HCT116 (cell line): ENCODE measurements around the gene GMDS. TPM values are rescaled to one million over a fixed set of nuclear protein-coding genes. Genes with fewer than 3 reads are reported as not detected.

Source experiments
- ATAC-seq: fragments of 200-7000 bp; cut with Tn5 transposase; 2 replicates; pipeline ENCODE4 v1.9.1; 2020; ENCODE audit warnings: mild to moderate bottlenecking, moderate library complexity
- BruUV-seq: library from RNA; stranded (reverse); fragments of 400-500 nt; replicated peaks from 2 replicates; lab custom pipeline; 2021; lab: Mats Ljungman, UMichigan
- CTCF ChIA-PET: fragments of 300-600 bp; sonication (Branson Sonifier 250); formaldehyde crosslinking; loops from one replicate; lab custom pipeline; 2021; ENCODE audit warnings: antibody characterized with exemption; lab: Charles Lee
- POLR2A ChIA-PET: fragments of 300-600, 350-600 bp; sonication (Branson Sonifier 250); formaldehyde crosslinking; loops from one replicate; lab custom pipeline; 2021; ENCODE audit warnings: antibody characterized with exemption; lab: Charles Lee
- RAD21 ChIA-PET, 2 experiments: fragments of 300-600 bp; sonication (Branson Sonifier 250); formaldehyde crosslinking; loops; one replicate each; lab custom pipeline; 2023; ENCODE audit warnings: low total read pairs in 2 of 2; ENCODE audit not compliant: uncharacterized antibody in 2 of 2, unreplicated experiment in 2 of 2, low non-redundant PET in 1 of 2; lab: Charles Lee
- DNase-seq: peaks from one replicate; pipeline ENCODE4 v3.0.0-alpha.2; 2010; ENCODE audit warnings: low read depth, low spot score
- H2AFZ ChIP-seq: fragments of 200-600 bp; shearing (Covaris generic), sonication (generic); 2 replicates; pipeline ENCODE4 v1.6.1; 2017; ENCODE audit warnings: low read depth, mixed run types, mixed read lengths, antibody characterized with exemption, low read length; ENCODE audit not compliant: poor library complexity, severe bottlenecking
- H3K27ac ChIP-seq: 2 replicates; pipeline ENCODE4 v1.5.1; 2012; ENCODE audit warnings: low read depth, low read length
- H3K27me3 ChIP-seq: fragments of 200-600 bp; sonication (generic); 2 replicates; pipeline ENCODE4 v1.6.1; 2016; ENCODE audit warnings: mixed run types, low read length, mixed read lengths; ENCODE audit not compliant: insufficient read depth
- H3K36me3 ChIP-seq, 2 experiments: fragments of 200-500 bp in 1 of 2; fragments of 200-600 bp in 1 of 2; sonication (Bioruptor generic) in 1 of 2; sonication (generic) in 1 of 2; 2 replicates each; pipeline versions ENCODE4 v1.5.1 to v1.6.1; 2014 to 2016; ENCODE audit warnings: low read length in 2 of 2, inconsistent platforms in 1 of 2, mixed read lengths in 1 of 2, mixed run types in 1 of 2; ENCODE audit not compliant: insufficient read depth in 2 of 2, control insufficient read depth in 1 of 2
- H3K4me1 ChIP-seq, 2 experiments: fragments of 200-600 bp in 1 of 2; sonication (generic) in 1 of 2; 2 replicates each; pipeline versions ENCODE4 v1.5.1 to v1.6.1; 2012 to 2017; ENCODE audit warnings: low read length in 2 of 2, inconsistent platforms in 1 of 2, mild to moderate bottlenecking in 1 of 2, mixed read lengths in 1 of 2, mixed run types in 1 of 2, moderate library complexity in 1 of 2; ENCODE audit not compliant: insufficient read depth in 2 of 2, control insufficient read depth in 1 of 2
- H3K4me2 ChIP-seq: fragments of 200-600 bp; sonication (generic); 2 replicates; pipeline ENCODE4 v1.6.1; 2017; ENCODE audit warnings: mixed run types, low read length, mixed read lengths
- H3K4me3 ChIP-seq, 2 experiments: fragments of 200-600 bp in 1 of 2; sonication (generic) in 1 of 2; replicated peaks in 1 of 2; 2 replicates each; pipeline ENCODE4 v1.5.1; 2011 to 2016; ENCODE audit warnings: low read length in 2 of 2, control low read depth in 1 of 2, low read depth in 1 of 2, mild to moderate bottlenecking in 1 of 2, mixed read lengths in 1 of 2, mixed run types in 1 of 2
- H3K79me2 ChIP-seq: fragments of 200-600 bp; sonication (generic); 2 replicates; pipeline ENCODE4 v1.6.1; 2017; ENCODE audit warnings: mild to moderate bottlenecking, mixed run types, low read length, moderate library complexity, mixed read lengths; ENCODE audit not compliant: insufficient read depth
- H3K9ac ChIP-seq: fragments of 200-600 bp; sonication (generic); 2 replicates; pipeline ENCODE4 v1.6.1; 2016; ENCODE audit warnings: low read length, mixed read lengths
- H3K9me2 ChIP-seq: fragments of 200-600 bp; sonication (generic), shearing (Covaris generic); 2 replicates; pipeline ENCODE4 v1.6.1; 2017; ENCODE audit warnings: mixed run types, mild to moderate bottlenecking, moderate library complexity; ENCODE audit not compliant: insufficient read depth
- H3K9me3 ChIP-seq, 2 experiments: fragments of 200-500 bp in 1 of 2; fragments of 200-600 bp in 1 of 2; sonication (Bioruptor generic) in 1 of 2; sonication (generic) in 1 of 2; 2 replicates each; pipeline ENCODE4 v1.6.1; 2014 to 2017; ENCODE audit warnings: low read length in 2 of 2, mixed read lengths in 2 of 2, inconsistent platforms in 1 of 2, low read depth in 1 of 2, mild to moderate bottlenecking in 1 of 2, mixed run types in 1 of 2, moderate library complexity in 1 of 2; ENCODE audit not compliant: control insufficient read depth in 1 of 2, insufficient read depth in 1 of 2
- H4K20me1 ChIP-seq: fragments of 200-600 bp; sonication (generic), shearing (Covaris generic); 2 replicates; pipeline ENCODE4 v1.6.1; 2017; ENCODE audit warnings: mixed run types, mild to moderate bottlenecking, moderate library complexity; ENCODE audit not compliant: insufficient read depth
- CBX3 ChIP-seq: IDR thresholded peaks from 2 replicates; pipeline ENCODE4 v1.6.1; 2012; ENCODE audit warnings: low read depth
- CEBPB ChIP-seq: IDR thresholded peaks from 2 replicates; pipeline ENCODE4 v1.6.1; 2012; ENCODE audit warnings: low read depth
- EGR1 ChIP-seq: IDR thresholded peaks from 2 replicates; pipeline ENCODE4 v1.6.1; 2012; ENCODE audit warnings: low read depth
- ELF1 ChIP-seq: IDR thresholded peaks from 2 replicates; pipeline ENCODE4 v1.6.1; 2012; ENCODE audit warnings: low read depth, borderline replicate concordance
- FOSL1 ChIP-seq: IDR thresholded peaks from 2 replicates; pipeline ENCODE4 v1.6.1; 2012; ENCODE audit warnings: low read depth
- JUND ChIP-seq: IDR thresholded peaks from 2 replicates; pipeline ENCODE4 v1.6.1; 2012
- POLR2A ChIP-seq: IDR thresholded peaks from 2 replicates; pipeline ENCODE4 v1.7.0; 2011; ENCODE audit warnings: borderline replicate concordance; ENCODE audit not compliant: insufficient read depth, insufficient read length; ENCODE audit errors: extremely low read depth
- POLR2AphosphoS5 ChIP-seq: IDR thresholded peaks from 2 replicates; pipeline ENCODE4 v1.6.1; 2011; ENCODE audit warnings: mild to moderate bottlenecking, low read depth, low read length, moderate library complexity
- RAD21 ChIP-seq: IDR thresholded peaks from 2 replicates; pipeline ENCODE4 v1.6.1; 2012; ENCODE audit warnings: low read depth, mild to moderate bottlenecking
- SIN3A ChIP-seq: IDR thresholded peaks from 2 replicates; pipeline ENCODE4 v1.6.1; 2012; ENCODE audit warnings: low read depth
- TCF7L2 ChIP-seq: IDR thresholded peaks from 2 replicates; pipeline ENCODE4 v1.7.0; 2011; ENCODE audit warnings: borderline replicate concordance, inconsistent platforms; ENCODE audit not compliant: insufficient read depth, insufficient read length; ENCODE audit errors: extremely low read depth
- YY1 ChIP-seq: IDR thresholded peaks from 2 replicates; pipeline ENCODE4 v1.6.1; 2011; ENCODE audit warnings: low read length, low read depth, moderate library complexity, mild to moderate bottlenecking; ENCODE audit not compliant: insufficient replicate concordance; ENCODE audit errors: extremely low read depth
- ZNF274 ChIP-seq: fragments of 200-500 bp; sonication (Bioruptor generic); IDR thresholded peaks from 2 replicates; pipeline ENCODE4 v1.6.1; 2014; ENCODE audit warnings: mild to moderate bottlenecking, low read depth, low read length, inconsistent platforms
- intact Hi-C: fragments of 100-400 bp; cut with micrococcal nuclease; formaldehyde crosslinking; loops from 2 replicates; pipeline ENCODE4 v1.10.0; 2022
- total RNA-seq: library from RNA; stranded (reverse); gene quantifications from one replicate; pipeline ENCODE4 v1.2.1, GENCODE V29; 2021; ENCODE audit not compliant: unreplicated experiment
- TF ChIP-seq, protein P1 (sequence below): IDR thresholded peaks from 2 replicates; pipeline ENCODE4 v1.6.1; 2012
- TF ChIP-seq, protein P2 (sequence below): IDR thresholded peaks from 2 replicates; pipeline ENCODE4 v1.6.1; 2012; ENCODE audit warnings: low read depth

Gene GMDS
- total RNA-seq, 1 experiment from 2014 or later = 34.4 TPM

DNA sequence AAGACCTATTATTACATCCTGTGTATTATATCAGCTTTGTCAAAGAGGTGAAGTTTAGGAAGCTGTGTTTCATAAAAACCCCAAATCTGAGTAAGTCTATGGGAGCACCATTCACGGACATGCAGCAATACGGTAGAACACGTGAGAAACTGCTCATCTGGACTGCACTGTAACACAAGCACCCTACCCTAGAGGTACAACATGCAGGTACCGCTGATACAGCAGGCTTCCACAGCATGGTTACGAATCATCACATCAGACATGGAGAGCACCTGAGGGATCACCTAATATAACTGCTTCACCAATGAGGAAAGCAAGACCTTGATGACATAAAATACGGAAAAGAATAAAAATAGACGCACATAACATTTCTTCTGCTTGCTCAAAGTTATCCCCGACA lies 96.7 kb downstream of the GMDS start (continued):
- TF ChIP-seq RAD21 (no peak), POLR2A (no peak), EGR1 (no peak), CBX3 (no peak), YY1 (no peak), TCF7L2 (no peak)
- TF ChIP-seq, protein P1, sequence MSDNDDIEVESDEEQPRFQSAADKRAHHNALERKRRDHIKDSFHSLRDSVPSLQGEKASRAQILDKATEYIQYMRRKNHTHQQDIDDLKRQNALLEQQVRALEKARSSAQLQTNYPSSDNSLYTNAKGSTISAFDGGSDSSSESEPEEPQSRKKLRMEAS = no peak

DNA sequence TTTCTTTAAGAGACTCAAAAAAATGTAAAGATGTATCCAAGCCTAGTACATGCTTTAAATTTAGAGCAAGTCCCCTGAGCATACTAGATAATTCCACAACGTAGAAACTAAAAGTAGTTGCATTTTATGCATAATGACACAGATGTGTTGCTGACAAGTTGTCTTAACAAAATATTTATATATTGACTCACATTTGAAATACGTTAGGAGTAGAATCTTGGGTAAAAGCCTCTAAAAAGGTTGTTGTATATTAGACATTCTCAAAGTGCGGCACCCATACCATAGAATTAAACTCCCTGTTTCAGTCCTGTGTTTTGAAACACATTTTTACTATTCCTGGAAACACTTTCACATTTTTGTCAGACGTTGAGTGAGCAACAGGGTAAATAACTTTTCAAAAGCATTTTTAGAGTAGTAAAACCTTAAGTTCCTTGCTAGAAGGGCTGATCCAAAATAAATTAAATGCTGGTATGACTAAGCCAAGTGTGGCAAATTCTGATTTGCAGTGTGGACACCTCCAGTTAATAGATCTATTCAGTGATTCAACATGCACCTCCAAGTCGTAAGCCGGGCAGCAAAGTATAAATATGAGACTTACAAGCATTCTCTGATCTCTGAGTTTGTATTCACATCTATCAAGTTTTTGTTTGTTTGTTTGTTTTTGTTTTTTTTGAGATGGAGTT lies 97.5 kb downstream of the GMDS start:
- POLR2A ChIA-PET = no interaction called here

More for the DNA sequence above, 97.5 kb downstream of the GMDS start:
- Histone ChIP-seq H3K36me3 (no peaks in the 10 kb centered on the region), H3K27ac (no peak overlapping the region), H3K4me2 (no peak overlapping the region), H3K27me3 (no peaks in the 10 kb centered on the region), H2AFZ (no peak overlapping the region), H4K20me1 (no peaks in the 10 kb centered on the region), H3K79me2 (no peaks in the 10 kb centered on the region), H3K9me2 (no peaks in the 10 kb centered on the region), H3K4me3 (no peak overlapping the region), H3K9ac (no peak overlapping the region), H3K4me1 (peaks cover 4% of the 10 kb centered on the region in 2 experiments; a peak in 2 of 4 replicates), H3K9me3 (no peaks in the 10 kb centered on the region)
- ATAC-seq = no peak
- intact Hi-C loops = no loop called here
- no peak for DNase-seq
- CTCF ChIA-PET = no interaction called here
- TF ChIP-seq POLR2AphosphoS5 (no peak), SIN3A (no peak), ZNF274 (no peak), CBX3 (no peak), FOSL1 (no peak), JUND (no peak), CEBPB (no peak), TCF7L2 (no peak), ELF1 (no peak), EGR1 (no peak)
- TF ChIP-seq, protein P2, sequence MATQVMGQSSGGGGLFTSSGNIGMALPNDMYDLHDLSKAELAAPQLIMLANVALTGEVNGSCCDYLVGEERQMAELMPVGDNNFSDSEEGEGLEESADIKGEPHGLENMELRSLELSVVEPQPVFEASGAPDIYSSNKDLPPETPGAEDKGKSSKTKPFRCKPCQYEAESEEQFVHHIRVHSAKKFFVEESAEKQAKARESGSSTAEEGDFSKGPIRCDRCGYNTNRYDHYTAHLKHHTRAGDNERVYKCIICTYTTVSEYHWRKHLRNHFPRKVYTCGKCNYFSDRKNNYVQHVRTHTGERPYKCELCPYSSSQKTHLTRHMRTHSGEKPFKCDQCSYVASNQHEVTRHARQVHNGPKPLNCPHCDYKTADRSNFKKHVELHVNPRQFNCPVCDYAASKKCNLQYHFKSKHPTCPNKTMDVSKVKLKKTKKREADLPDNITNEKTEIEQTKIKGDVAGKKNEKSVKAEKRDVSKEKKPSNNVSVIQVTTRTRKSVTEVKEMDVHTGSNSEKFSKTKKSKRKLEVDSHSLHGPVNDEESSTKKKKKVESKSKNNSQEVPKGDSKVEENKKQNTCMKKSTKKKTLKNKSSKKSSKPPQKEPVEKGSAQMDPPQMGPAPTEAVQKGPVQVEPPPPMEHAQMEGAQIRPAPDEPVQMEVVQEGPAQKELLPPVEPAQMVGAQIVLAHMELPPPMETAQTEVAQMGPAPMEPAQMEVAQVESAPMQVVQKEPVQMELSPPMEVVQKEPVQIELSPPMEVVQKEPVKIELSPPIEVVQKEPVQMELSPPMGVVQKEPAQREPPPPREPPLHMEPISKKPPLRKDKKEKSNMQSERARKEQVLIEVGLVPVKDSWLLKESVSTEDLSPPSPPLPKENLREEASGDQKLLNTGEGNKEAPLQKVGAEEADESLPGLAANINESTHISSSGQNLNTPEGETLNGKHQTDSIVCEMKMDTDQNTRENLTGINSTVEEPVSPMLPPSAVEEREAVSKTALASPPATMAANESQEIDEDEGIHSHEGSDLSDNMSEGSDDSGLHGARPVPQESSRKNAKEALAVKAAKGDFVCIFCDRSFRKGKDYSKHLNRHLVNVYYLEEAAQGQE = no peak
- TF ChIP-seq, all 23 proteins: peak for 0
- no TSS peak for BruUV-seq
- RAD21 ChIA-PET = no interaction called here
